Measurements from ENCODE around the gene CDC42BPA.

Gene CDC42BPA

GRCh38 chr1:226989085-226989920 is 329.0 kb downstream of the CDC42BPA start:
- no peak for DNase-seq

- DNase-seq, result no peak
These were observed 330.0 kb downstream of the CDC42BPA start for GRCh38 chr1:226988334-226988666.

GRCh38 chr1:226987623-226988333 is 330.5 kb downstream of the CDC42BPA start:
- no peak for DNase-seq

GRCh38 chr1:226987179-226987536 is 331.1 kb downstream of the CDC42BPA start:
- no peak for DNase-seq

GRCh38 chr1:226986496-226987178 is 331.7 kb downstream of the CDC42BPA start:
- DNase-seq, result no peak

GRCh38 chr1:226985839-226986463 is 332.3 kb downstream of the CDC42BPA start:
- DNase-seq, result no peak

- DNase-seq, result no peak
These were observed 333.0 kb downstream of the CDC42BPA start for GRCh38 chr1:226985239-226985838.

GRCh38 chr1:226984521-226985238 is 333.6 kb downstream of the CDC42BPA start:
- no peak for DNase-seq

GRCh38 chr1:226983992-226984364 is 334.3 kb downstream of the CDC42BPA start:
- DNase-seq, result no peak

- no peak for DNase-seq
These were observed 334.9 kb downstream of the CDC42BPA start for GRCh38 chr1:226983247-226983991.

GRCh38 chr1:226982451-226983177 is 335.7 kb downstream of the CDC42BPA start:
- no peak for DNase-seq

- DNase-seq, result no peak
These were observed 336.5 kb downstream of the CDC42BPA start for GRCh38 chr1:226981838-226982237.

- no peak for DNase-seq
These were observed 336.9 kb downstream of the CDC42BPA start for GRCh38 chr1:226981386-226981817.

GRCh38 chr1:226980565-226981385 is 337.5 kb downstream of the CDC42BPA start:
- DNase-seq, result no peak

- DNase-seq, result no peak
These were observed 338.2 kb downstream of the CDC42BPA start for GRCh38 chr1:226980122-226980560.

GRCh38 chr1:226979517-226980121 is 338.7 kb downstream of the CDC42BPA start:
- DNase-seq, result no peak

- DNase-seq, result no peak
These were observed 339.2 kb downstream of the CDC42BPA start for GRCh38 chr1:226979115-226979516.

- no peak for DNase-seq
These were observed 339.7 kb downstream of the CDC42BPA start for GRCh38 chr1:226978432-226979114.
